ENCODE measurements around the gene OCA2. TPM values are rescaled to one million over a fixed set of nuclear protein-coding genes. Genes with fewer than 3 reads are reported as not detected.

OCA2 gene
- total RNA-seq, 1 experiment from 2014 or later = 0.31 TPM

GRCh38 chr15:27897481-27897880, 201.6 kb downstream of the OCA2 start:
- peaks cover 3% of the 10 kb centered on the region; the same call in 1 of the 2 replicates for H3K4me1 ChIP-seq (ENCODE audit: insufficient read depth, low read length)
- H3K18ac ChIP-seq (ENCODE audit: insufficient read length, low read depth, low read length) = no peak overlapping the region
- H3K9ac ChIP-seq (ENCODE audit: extremely low read depth, insufficient read length, low read length) = no peak overlapping the region
- no peaks in the 10 kb centered on the region for H4K20me1 ChIP-seq (ENCODE audit: control insufficient read depth, insufficient read depth, insufficient read length)
- H3K9me3 ChIP-seq (ENCODE audit: control insufficient read depth, low read depth, low read length) = peaks cover 9% of the 10 kb centered on the region
- Mint-ChIP-seq H3K36me3 (ENCODE audit: insufficient read depth in 1 of 3, low read depth in 3 of 3) (peaks cover 11 to 25% (median 17%) of the 10 kb centered on the region in 3 experiments; a peak in 6 of 7 replicates), H3K27me3 (ENCODE audit: low read depth) (no peaks in the 10 kb centered on the region), H3K4me3 (no peak overlapping the region), H3K9me3 (peaks cover 31 to 32% of the 10 kb centered on the region in 2 experiments), H3K4me1 (peaks cover 10 to 13% of the 10 kb centered on the region in 2 experiments), H3K27ac (no peak overlapping the region)
- H4K5ac ChIP-seq (ENCODE audit: insufficient read length, low read depth, low read length) = no peak overlapping the region
- TF ChIP-seq CTCF (conservative IDR thresholded peaks at IDR 0.05) = peak; percentile 16; the same call in 1 of the 3 replicates
- H3K79me1 ChIP-seq (ENCODE audit: insufficient read depth, low read depth, low read length, poor library complexity, severe bottlenecking) = no peaks in the 10 kb centered on the region
- H3K27ac ChIP-seq (ENCODE audit: insufficient read length, low read depth, low read length) = no peak overlapping the region
- no peak overlapping the region for H3T11ph ChIP-seq (ENCODE audit: low read length)
- H2AFZ ChIP-seq (ENCODE audit: low read length) = no peak overlapping the region
- no peak overlapping the region for H3K56ac ChIP-seq (ENCODE audit: insufficient read length, low read depth, low read length)
- no peak overlapping the region for H3K4ac ChIP-seq (ENCODE audit: low read depth, low read length)
- H4K8ac ChIP-seq (replicated peaks; ENCODE audit: insufficient read length, low read depth, low read length) = no peak overlapping the region
- H2BK120ac ChIP-seq (ENCODE audit: low read depth, low read length, poor library complexity, severe bottlenecking) = no peak overlapping the region
- no peak overlapping the region for H2AK5ac ChIP-seq (ENCODE audit: insufficient read length, low read length)
- no peaks in the 10 kb centered on the region for H3K23me2 ChIP-seq (ENCODE audit: insufficient read length, low read depth, low read length, poor library complexity, severe bottlenecking)
- H2BK15ac ChIP-seq (ENCODE audit: low read depth, low read length) = no peak overlapping the region
- H4K91ac ChIP-seq (ENCODE audit: insufficient read length, low read depth, low read length) = no peak overlapping the region
- no peak overlapping the region for H3K4me2 ChIP-seq (ENCODE audit: insufficient read depth, insufficient read length, low read length)
- H2BK5ac ChIP-seq (ENCODE audit: insufficient read length, low read length) = no peak overlapping the region
- H2BK20ac ChIP-seq (ENCODE audit: low read depth, low read length, poor library complexity, severe bottlenecking) = no peak overlapping the region
- no peaks in the 10 kb centered on the region for H3K79me2 ChIP-seq (ENCODE audit: insufficient read depth, low read length)
- no peak for DNase-seq
- H2BK12ac ChIP-seq (ENCODE audit: insufficient read length, low read depth, low read length) = no peak overlapping the region
- WGBS (ENCODE audit: extremely low coverage, insufficient read length, low lambda C conversion rate) = no CpG with 5 or more reads among the region's 9 CpGs
- no peak overlapping the region for H3K14ac ChIP-seq (ENCODE audit: insufficient read depth, low read length)
- H3K23ac ChIP-seq (ENCODE audit: insufficient read length, low read depth, low read length) = no peak overlapping the region
- no peaks in the 10 kb centered on the region for H3K27me3 ChIP-seq (ENCODE audit: insufficient read depth, low read length)

Data from H9 (cell line).